COR-L47 (cell line): ENCODE data around the gene ANO2.

Source experiments
- DNase-seq: peaks from one replicate; lab custom pipeline; 2025; lab: John Stamatoyannopoulos, UW

The ANO2 gene

GRCh38 chr12:5723711-5724252 lies 221.3 kb downstream of the ANO2 start:
- no peak for DNase-seq

- no peak for DNase-seq
Measured at GRCh38 chr12:5723071-5723470, 222.0 kb downstream of the ANO2 start.

GRCh38 chr12:5720381-5721005 lies 224.6 kb downstream of the ANO2 start:
- no peak for DNase-seq

- no peak for DNase-seq
Measured at GRCh38 chr12:5718680-5719079, 226.4 kb downstream of the ANO2 start.

GRCh38 chr12:5718073-5718472 lies 227.0 kb downstream of the ANO2 start:
- DNase-seq: no peak

GRCh38 chr12:5716976-5717375 lies 228.1 kb downstream of the ANO2 start:
- no peak for DNase-seq

- no peak for DNase-seq
Measured at GRCh38 chr12:5716201-5716600, 228.9 kb downstream of the ANO2 start.

GRCh38 chr12:5715021-5715420 lies 230.0 kb downstream of the ANO2 start:
- DNase-seq: no peak

- no peak for DNase-seq
Measured at GRCh38 chr12:5713599-5714081, 231.4 kb downstream of the ANO2 start.

- no peak for DNase-seq
Measured at GRCh38 chr12:5710260-5710878, 234.7 kb downstream of the ANO2 start.

- DNase-seq: no peak
Measured at GRCh38 chr12:5708371-5708770, 236.7 kb downstream of the ANO2 start.

GRCh38 chr12:5706247-5706646 lies 238.8 kb downstream of the ANO2 start:
- DNase-seq: no peak

- DNase-seq: no peak
Measured at GRCh38 chr12:5705791-5706190, 239.3 kb downstream of the ANO2 start.

GRCh38 chr12:5694759-5695409 lies 250.2 kb downstream of the ANO2 start:
- no peak for DNase-seq

GRCh38 chr12:5692850-5693249 lies 252.2 kb downstream of the ANO2 start:
- DNase-seq: no peak

- DNase-seq: no peak
Measured at GRCh38 chr12:5691943-5692342, 253.1 kb downstream of the ANO2 start.

- no peak for DNase-seq
Measured at GRCh38 chr12:5690240-5690639, 254.8 kb downstream of the ANO2 start.

- DNase-seq: no peak
Measured at GRCh38 chr12:5689773-5690172, 255.3 kb downstream of the ANO2 start.

- DNase-seq: no peak
Measured at GRCh38 chr12:5688226-5688625, 256.8 kb downstream of the ANO2 start.

- no peak for DNase-seq
Measured at GRCh38 chr12:5685935-5686334, 259.1 kb downstream of the ANO2 start.

GRCh38 chr12:5684989-5685388 lies 260.1 kb downstream of the ANO2 start:
- DNase-seq: no peak

GRCh38 chr12:5682581-5682980 lies 262.5 kb downstream of the ANO2 start:
- DNase-seq: no peak

- DNase-seq: no peak
Measured at GRCh38 chr12:5678176-5678575, 266.9 kb downstream of the ANO2 start.
